Raji (cell line): ENCODE results near the gene KCNMB2.

Experiments
- POLR2A ChIP-seq: IDR thresholded peaks from 2 replicates; pipeline ENCODE4 v1.6.1; 2011; ENCODE audit warnings: low read depth, low read length, control low read depth; ENCODE audit not compliant: insufficient read depth

Gene KCNMB2

GRCh38 chr3:178655488-178655887 is 119.3 kb downstream of the KCNMB2 start:
- TF ChIP-seq POLR2A, result no peak

- no peak for TF ChIP-seq POLR2A
Observed at GRCh38 chr3:178658694-178659325, 122.6 kb downstream of the KCNMB2 start.

- no peak for TF ChIP-seq POLR2A
Observed at GRCh38 chr3:178663201-178663934, 127.1 kb downstream of the KCNMB2 start.

GRCh38 chr3:178665747-178666146 is 129.5 kb downstream of the KCNMB2 start:
- TF ChIP-seq POLR2A, result no peak

- no peak for TF ChIP-seq POLR2A
Observed at GRCh38 chr3:178669022-178669601, 132.9 kb downstream of the KCNMB2 start.

- TF ChIP-seq POLR2A, result no peak
Observed at GRCh38 chr3:178669758-178670157, 133.5 kb downstream of the KCNMB2 start.

GRCh38 chr3:178671377-178671776 is 135.1 kb downstream of the KCNMB2 start:
- no peak for TF ChIP-seq POLR2A

- no peak for TF ChIP-seq POLR2A
Observed at GRCh38 chr3:178671791-178672190, 135.6 kb downstream of the KCNMB2 start.

- no peak for TF ChIP-seq POLR2A
Observed at GRCh38 chr3:178672275-178672674, 136.0 kb downstream of the KCNMB2 start.

- TF ChIP-seq POLR2A, result no peak
Observed at GRCh38 chr3:178673529-178673928, 137.3 kb downstream of the KCNMB2 start.

- TF ChIP-seq POLR2A, result no peak
Observed at GRCh38 chr3:178676077-178676476, 139.8 kb downstream of the KCNMB2 start.

GRCh38 chr3:178676942-178677790 is 140.9 kb downstream of the KCNMB2 start:
- no peak for TF ChIP-seq POLR2A

GRCh38 chr3:178677961-178678360 is 141.7 kb downstream of the KCNMB2 start:
- no peak for TF ChIP-seq POLR2A

GRCh38 chr3:178680037-178680436 is 143.8 kb downstream of the KCNMB2 start:
- TF ChIP-seq POLR2A, result no peak

GRCh38 chr3:178680489-178680888 is 144.3 kb downstream of the KCNMB2 start:
- no peak for TF ChIP-seq POLR2A
